HG03432 (cell line): ENCODE data around the gene HEPH.
"Not testable (repeated sequence)": the region's sequence is repeated elsewhere in the genome, so short reads cannot be mapped to it uniquely, and the experiment has no call there.

Experiments
- ATAC-seq: cut with Tn5 transposase; IDR thresholded peaks from one replicate; pipeline ENCODE4 v1.9.1; 2021; ENCODE audit warnings: mild to moderate bottlenecking, moderate library complexity; ENCODE audit not compliant: unreplicated experiment

HEPH gene, protein sequence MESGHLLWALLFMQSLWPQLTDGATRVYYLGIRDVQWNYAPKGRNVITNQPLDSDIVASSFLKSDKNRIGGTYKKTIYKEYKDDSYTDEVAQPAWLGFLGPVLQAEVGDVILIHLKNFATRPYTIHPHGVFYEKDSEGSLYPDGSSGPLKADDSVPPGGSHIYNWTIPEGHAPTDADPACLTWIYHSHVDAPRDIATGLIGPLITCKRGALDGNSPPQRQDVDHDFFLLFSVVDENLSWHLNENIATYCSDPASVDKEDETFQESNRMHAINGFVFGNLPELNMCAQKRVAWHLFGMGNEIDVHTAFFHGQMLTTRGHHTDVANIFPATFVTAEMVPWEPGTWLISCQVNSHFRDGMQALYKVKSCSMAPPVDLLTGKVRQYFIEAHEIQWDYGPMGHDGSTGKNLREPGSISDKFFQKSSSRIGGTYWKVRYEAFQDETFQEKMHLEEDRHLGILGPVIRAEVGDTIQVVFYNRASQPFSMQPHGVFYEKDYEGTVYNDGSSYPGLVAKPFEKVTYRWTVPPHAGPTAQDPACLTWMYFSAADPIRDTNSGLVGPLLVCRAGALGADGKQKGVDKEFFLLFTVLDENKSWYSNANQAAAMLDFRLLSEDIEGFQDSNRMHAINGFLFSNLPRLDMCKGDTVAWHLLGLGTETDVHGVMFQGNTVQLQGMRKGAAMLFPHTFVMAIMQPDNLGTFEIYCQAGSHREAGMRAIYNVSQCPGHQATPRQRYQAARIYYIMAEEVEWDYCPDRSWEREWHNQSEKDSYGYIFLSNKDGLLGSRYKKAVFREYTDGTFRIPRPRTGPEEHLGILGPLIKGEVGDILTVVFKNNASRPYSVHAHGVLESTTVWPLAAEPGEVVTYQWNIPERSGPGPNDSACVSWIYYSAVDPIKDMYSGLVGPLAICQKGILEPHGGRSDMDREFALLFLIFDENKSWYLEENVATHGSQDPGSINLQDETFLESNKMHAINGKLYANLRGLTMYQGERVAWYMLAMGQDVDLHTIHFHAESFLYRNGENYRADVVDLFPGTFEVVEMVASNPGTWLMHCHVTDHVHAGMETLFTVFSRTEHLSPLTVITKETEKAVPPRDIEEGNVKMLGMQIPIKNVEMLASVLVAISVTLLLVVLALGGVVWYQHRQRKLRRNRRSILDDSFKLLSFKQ

GRCh38 chrX:66163849-66164411, at the start of gene HEPH:
Gene HEPH, plus strand, starts transcription at chrX:66164247. Its CDS starts 6,324 bp downstream, at chrX:66170571.
- peak; percentile 67 for ATAC-seq

GRCh38 chrX:66118722-66119121, 45.3 kb upstream of the HEPH start:
- not testable (repeated sequence) for ATAC-seq

DNA sequence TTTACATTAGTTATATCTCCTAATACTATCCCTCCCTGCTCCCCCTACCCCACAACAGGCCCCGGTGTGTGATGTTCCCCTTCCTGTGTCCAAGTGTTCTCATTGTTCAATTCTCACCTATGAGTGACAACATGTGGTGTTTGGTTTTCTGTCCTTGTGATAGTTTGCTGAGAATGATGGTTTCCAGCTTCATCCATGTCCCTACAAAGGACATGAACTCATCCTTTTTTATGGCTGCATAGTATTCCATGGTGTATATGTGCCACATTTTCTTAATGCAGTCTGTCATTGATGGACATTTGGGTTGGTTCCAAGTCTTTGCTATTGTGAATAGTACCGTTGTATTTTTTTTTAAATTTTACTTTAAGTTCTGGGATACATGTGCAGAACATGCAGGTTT, 42.7 kb upstream of the HEPH start:
- not testable (repeated sequence) for ATAC-seq

DNA sequence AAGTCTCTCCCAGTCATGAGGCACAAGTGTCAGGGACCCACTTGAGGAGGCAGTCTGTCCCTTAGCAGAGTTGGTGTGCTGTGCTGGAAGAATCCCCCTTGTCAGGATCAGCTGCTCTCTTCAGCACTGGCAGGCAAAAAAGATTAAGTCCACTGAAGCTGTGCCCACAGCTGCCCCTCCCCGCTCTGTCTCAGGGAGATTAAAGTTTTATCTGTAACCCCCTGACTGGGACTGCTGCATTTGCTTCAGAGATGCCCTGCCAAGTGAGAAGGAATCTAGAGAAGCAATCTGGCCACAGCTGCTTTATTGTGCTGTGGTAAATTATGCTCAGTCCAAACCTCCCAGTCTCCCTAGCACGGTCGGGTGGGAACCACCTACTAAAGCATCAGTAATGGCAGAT, 37.4 kb upstream of the HEPH start:
- ATAC-seq = no peak

GRCh38 chrX:66130469-66130868, 33.6 kb upstream of the HEPH start:
- peak; percentile 45 for ATAC-seq

GRCh38 chrX:66135284-66135683, 28.8 kb upstream of the HEPH start:
- not testable (repeated sequence) for ATAC-seq

GRCh38 chrX:66142351-66142750, 21.7 kb upstream of the HEPH start:
- no peak for ATAC-seq

- no peak for ATAC-seq
These were observed 19.8 kb upstream of the HEPH start for GRCh38 chrX:66144258-66144657.

- ATAC-seq = no peak
These were observed 14.5 kb upstream of the HEPH start for GRCh38 chrX:66149519-66149918.

GRCh38 chrX:66150163-66150562, 13.9 kb upstream of the HEPH start:
- no peak for ATAC-seq

DNA sequence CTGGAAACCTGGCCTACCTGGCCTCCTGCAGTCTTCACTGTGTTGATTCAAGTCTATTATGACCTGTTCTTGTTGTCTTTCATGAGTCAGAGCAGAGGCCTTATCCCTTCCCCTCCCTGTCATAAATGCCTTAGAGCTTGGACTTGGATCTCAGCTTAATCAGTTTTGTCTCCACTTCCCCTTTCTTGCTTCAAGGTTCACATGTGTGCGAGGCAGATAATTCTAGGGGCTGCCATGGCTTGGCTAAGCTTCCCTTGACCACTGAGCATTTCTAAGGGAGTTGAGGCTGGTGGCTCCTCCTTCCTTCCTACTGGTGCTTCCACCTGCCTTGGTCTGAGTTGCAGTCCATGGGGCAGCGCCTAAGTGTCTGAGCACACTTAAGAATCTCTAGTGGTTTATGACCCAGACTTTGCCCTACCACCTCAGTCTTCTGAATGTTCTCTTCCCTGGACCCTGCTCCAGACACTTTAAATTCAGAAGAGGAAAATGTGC, 1.7 kb upstream of the HEPH start:
- peak; percentile 49 for ATAC-seq

- ATAC-seq = peak; percentile 58
These were observed 600 bp upstream of the HEPH start for GRCh38 chrX:66163447-66163846.

GRCh38 chrX:66164470-66164869, 423 bp downstream of the HEPH start:
- no peak for ATAC-seq

DNA sequence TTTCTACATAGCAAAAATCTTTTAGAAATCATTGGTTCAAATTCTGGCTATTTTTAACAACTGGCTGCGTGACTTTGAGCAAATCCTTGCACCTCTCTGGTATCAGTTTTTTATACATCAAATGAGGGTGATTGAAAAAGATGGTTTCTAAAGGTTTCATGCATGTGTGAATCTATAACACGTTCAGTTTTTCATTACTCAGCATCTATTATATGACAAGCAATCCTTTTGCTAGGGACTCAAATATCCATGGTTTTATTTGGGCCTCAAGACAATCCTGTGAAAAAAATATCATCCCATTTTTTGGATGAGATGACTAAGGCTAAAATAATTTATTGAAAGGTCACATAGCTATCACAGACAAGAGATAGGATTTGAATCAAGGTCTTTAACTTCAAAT, 884 bp downstream of the HEPH start:
- ATAC-seq = no peak

- no peak for ATAC-seq
These were observed 2.6 kb downstream of the HEPH start for GRCh38 chrX:66166671-66167070.

- no peak for ATAC-seq
These were observed 3.4 kb downstream of the HEPH start for GRCh38 chrX:66167431-66167830.

DNA sequence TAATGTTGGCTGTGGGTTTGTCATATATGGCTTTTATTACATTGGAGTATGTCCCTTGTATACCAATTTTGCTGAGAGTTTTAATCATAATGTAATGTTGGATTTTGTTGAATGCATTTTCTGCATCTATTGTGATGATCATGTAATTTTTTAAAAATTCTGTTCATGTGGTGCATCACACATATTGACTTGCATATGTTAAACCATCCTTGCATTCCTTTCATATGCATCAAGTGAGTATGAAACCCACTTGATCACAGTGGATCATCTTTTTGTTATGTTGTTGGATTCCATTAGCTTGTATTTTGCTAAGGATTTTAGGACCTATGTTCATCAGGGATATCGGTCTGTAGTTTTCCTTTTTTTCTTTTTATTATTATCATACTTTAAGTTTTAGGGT, 12.1 kb downstream of the HEPH start:
- ATAC-seq = no peak

GRCh38 chrX:66191563-66191962, 27.5 kb downstream of the HEPH start:
- ATAC-seq = no peak

GRCh38 chrX:66193821-66194220, 29.8 kb downstream of the HEPH start:
- no peak for ATAC-seq

GRCh38 chrX:66200050-66200664, 36.1 kb downstream of the HEPH start:
- ATAC-seq = peak; percentile 87
